ENCODE data around the gene ROMO1. TPM values are rescaled to one million over a fixed set of nuclear protein-coding genes. Genes with fewer than 3 reads are reported as not detected.

The ROMO1 gene
- total RNA-seq, 4 donors from 2014 or later: 154 to 259 (median 192) TPM

- no peaks in the 10 kb centered on the region for H3K9me3 ChIP-seq
- no peak overlapping the region for H3K4me3 ChIP-seq
- TF ChIP-seq POLR2A (IDR thresholded peaks at IDR 0.05): no peak
- TF ChIP-seq, protein P1, sequence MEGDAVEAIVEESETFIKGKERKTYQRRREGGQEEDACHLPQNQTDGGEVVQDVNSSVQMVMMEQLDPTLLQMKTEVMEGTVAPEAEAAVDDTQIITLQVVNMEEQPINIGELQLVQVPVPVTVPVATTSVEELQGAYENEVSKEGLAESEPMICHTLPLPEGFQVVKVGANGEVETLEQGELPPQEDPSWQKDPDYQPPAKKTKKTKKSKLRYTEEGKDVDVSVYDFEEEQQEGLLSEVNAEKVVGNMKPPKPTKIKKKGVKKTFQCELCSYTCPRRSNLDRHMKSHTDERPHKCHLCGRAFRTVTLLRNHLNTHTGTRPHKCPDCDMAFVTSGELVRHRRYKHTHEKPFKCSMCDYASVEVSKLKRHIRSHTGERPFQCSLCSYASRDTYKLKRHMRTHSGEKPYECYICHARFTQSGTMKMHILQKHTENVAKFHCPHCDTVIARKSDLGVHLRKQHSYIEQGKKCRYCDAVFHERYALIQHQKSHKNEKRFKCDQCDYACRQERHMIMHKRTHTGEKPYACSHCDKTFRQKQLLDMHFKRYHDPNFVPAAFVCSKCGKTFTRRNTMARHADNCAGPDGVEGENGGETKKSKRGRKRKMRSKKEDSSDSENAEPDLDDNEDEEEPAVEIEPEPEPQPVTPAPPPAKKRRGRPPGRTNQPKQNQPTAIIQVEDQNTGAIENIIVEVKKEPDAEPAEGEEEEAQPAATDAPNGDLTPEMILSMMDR (IDR thresholded peaks at IDR 0.05): no peak
- peaks cover 4 to 97% (median 8%) of the 10 kb centered on the region in 3 donors for H3K36me3 ChIP-seq
- H3K4me1 ChIP-seq: peaks cover 0 to 64% (median 2%) of the 10 kb centered on the region in 4 donors
- H3K27ac ChIP-seq: no peak overlapping the region
- no peak for DNase-seq
- no peaks in the 10 kb centered on the region for H3K27me3 ChIP-seq
Measured at GRCh38 chr20:35731862-35732643, 32.8 kb downstream of the ROMO1 start.

DNA sequence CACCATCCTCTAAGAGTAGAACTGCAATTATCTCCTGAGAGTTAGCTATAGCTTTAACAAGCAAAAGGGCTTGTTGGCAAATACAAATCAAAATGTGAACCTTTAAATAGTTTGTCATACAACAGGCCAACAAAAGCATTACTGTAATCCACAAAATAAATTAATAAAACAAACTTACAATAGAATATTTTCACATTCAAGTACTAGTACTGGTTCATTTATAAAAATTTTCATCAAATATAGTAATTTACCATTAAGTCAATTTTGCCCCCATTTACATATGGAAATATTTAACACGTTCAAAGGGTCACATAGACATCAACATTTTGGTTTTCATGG is 33.4 kb downstream of the ROMO1 start:
- peaks cover 0 to 66% (median 2%) of the 10 kb centered on the region in 4 donors for H3K4me1 ChIP-seq
- H3K27me3 ChIP-seq: no peaks in the 10 kb centered on the region
- H3K4me3 ChIP-seq: no peak overlapping the region
- TF ChIP-seq POLR2A (IDR thresholded peaks at IDR 0.05): no peak
- TF ChIP-seq, protein P1 (IDR thresholded peaks at IDR 0.05): no peak
- H3K36me3 ChIP-seq: peaks cover 4 to 97% (median 8%) of the 10 kb centered on the region in 3 donors
- no peak for DNase-seq
- no peak overlapping the region for H3K27ac ChIP-seq
- H3K9me3 ChIP-seq: no peaks in the 10 kb centered on the region

- no peak overlapping the region for H3K27ac ChIP-seq
- H3K36me3 ChIP-seq: peaks cover 4 to 97% (median 8%) of the 10 kb centered on the region in 3 donors
- no peak for DNase-seq
- H3K9me3 ChIP-seq: no peaks in the 10 kb centered on the region
- H3K4me1 ChIP-seq: peaks cover 0 to 76% (median 6%) of the 10 kb centered on the region in 4 donors
- H3K4me3 ChIP-seq: no peak overlapping the region
- TF ChIP-seq POLR2A (IDR thresholded peaks at IDR 0.05): no peak
- TF ChIP-seq, protein P1 (IDR thresholded peaks at IDR 0.05): no peak
- no peaks in the 10 kb centered on the region for H3K27me3 ChIP-seq
Measured at GRCh38 chr20:35734374-35734773, 35.2 kb downstream of the ROMO1 start.

DNA sequence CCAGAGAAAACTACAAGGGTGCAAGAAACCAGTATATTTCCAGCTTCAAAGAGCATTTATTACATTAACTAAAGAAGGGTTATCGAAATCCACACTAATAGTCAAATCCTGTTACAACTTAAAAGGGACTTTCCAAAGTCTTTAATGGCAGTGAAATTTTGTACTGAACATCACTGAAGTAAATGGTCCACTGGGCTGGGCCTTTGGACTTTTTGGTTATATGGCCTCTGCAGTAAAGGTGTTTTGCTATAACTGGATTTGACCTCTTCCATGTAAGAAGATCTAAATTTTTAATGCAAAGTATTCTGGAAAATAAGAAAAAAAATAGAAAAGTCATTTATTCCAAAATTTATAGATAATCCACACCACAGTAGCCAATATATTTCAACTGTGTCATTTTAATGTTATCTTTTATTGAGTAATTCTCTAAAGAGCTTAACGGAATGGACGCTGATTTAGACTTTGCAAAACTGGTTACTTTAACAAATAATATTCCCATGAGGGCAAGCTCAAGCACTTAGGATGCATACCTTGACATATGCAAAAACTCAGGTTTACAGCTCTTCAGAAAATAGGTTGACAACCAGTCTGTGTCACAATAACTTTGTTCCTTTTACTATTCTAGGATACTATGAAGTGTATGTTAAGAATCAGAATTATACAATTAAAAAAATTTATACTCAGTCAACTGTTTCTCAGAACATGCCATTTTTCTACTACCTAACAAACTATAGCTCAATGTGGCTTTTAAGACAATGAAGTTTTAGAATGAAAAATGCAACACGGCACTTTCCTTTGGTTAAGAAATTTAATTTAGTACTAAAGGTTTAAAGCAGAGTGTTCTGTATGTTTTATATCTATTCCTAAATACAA is 35.8 kb downstream of the ROMO1 start:
- H3K9me3 ChIP-seq: no peaks in the 10 kb centered on the region
- H3K4me1 ChIP-seq: peaks cover 0 to 76% (median 9%) of the 10 kb centered on the region in 4 donors
- no peak overlapping the region for H3K4me3 ChIP-seq
- TF ChIP-seq, protein P1 (IDR thresholded peaks at IDR 0.05): no peak
- TF ChIP-seq POLR2A (IDR thresholded peaks at IDR 0.05): no peak
- no peak for DNase-seq
- H3K36me3 ChIP-seq: peaks cover 4 to 97% (median 8%) of the 10 kb centered on the region in 3 donors
- H3K27ac ChIP-seq: no peak overlapping the region
- H3K27me3 ChIP-seq: no peaks in the 10 kb centered on the region

DNA sequence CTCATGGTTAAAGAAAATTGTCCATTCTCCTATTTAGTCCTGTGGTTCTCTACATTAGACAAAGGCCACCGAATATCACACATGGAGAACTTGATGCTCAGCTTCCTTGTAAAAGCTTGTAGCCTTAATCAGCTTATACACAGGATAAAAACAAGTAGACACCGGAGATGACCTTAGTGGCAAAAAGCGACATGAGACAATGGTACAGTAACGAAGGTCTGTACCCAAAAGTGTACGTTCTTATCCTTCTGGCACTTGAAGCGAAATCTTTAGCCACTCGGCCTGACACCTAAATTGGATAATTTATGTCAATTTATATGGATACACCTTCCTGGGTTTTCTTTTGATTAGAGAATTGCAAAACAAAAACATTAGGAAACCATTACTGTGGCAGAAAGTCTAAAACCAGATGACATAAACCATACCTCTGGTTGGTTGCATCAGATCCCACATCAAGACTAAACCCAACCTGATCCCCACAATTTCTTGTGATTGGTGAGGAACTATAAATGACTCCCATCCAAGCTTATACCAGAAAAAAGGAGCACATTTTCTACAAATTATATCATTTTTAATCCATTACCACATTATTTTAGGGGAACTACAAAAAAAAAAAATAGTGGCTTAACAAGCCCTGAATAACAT is 36.7 kb downstream of the ROMO1 start:
- H3K27ac ChIP-seq: no peak overlapping the region

More for the DNA sequence above, 36.7 kb downstream of the ROMO1 start:
- TF ChIP-seq POLR2A (IDR thresholded peaks at IDR 0.05): no peak
- TF ChIP-seq, protein P1 (IDR thresholded peaks at IDR 0.05): no peak
- Histone ChIP-seq H3K4me3 (no peak overlapping the region), H3K27me3 (no peaks in the 10 kb centered on the region), H3K36me3 (peaks cover 4 to 91% (median 6%) of the 10 kb centered on the region in 3 donors), H3K4me1 (peaks cover 0 to 72% (median 12%) of the 10 kb centered on the region in 4 donors), H3K9me3 (no peaks in the 10 kb centered on the region)
- DNase-seq: no peak

Measured in Peyer's patch (tissue), 4 donors.